ENCODE results near the gene DCC. TPM values are rescaled to one million over a fixed set of nuclear protein-coding genes. Genes with fewer than 3 reads are reported as not detected.

Gene DCC
- total RNA-seq, 4 donors from 2014 or later, result 0.94 TPM; not detected in 3

- H3K36me3 ChIP-seq, result no peaks in the 10 kb centered on the region
- no peak overlapping the region for H3K27ac ChIP-seq
- H3K4me3 ChIP-seq (replicated peaks in 1 of 3), result no peak overlapping the region
- no peaks in the 10 kb centered on the region for H3K27me3 ChIP-seq
- TF ChIP-seq POLR2A (IDR thresholded peaks at IDR 0.05), result no peak
- TF ChIP-seq CTCF (IDR thresholded peaks at IDR 0.05), result no peak
- DNase-seq, result no peak
- no peaks in the 10 kb centered on the region for H3K9me3 ChIP-seq
- intact Hi-C loops (cut with DNase I), result no loop called here
- no peaks in the 10 kb centered on the region for H3K4me1 ChIP-seq
- 97% methylated on average over 6 of the region's 6 CpGs for WGBS, 2 donors
Measured at GRCh38 chr18:52937840-52938239, 597.8 kb downstream of the DCC start.

- intact Hi-C loops (cut with DNase I), result no loop called here
- WGBS, 2 donors, result 6 to 19% methylated on average over 2 of the region's 2 CpGs
- Histone ChIP-seq H3K4me1 (peaks cover 0 to 5% of the 10 kb centered on the region in 2 donors), H3K36me3 (no peaks in the 10 kb centered on the region), H3K27ac (no peak overlapping the region), H3K27me3 (no peaks in the 10 kb centered on the region), H3K9me3 (no peaks in the 10 kb centered on the region), H3K4me3 (replicated peaks in 1 of 3) (no peak overlapping the region)
- no peak for DNase-seq
- TF ChIP-seq POLR2A (IDR thresholded peaks at IDR 0.05) (no peak), CTCF (IDR thresholded peaks at IDR 0.05) (no peak)
Measured at GRCh38 chr18:52945552-52945951, 605.6 kb downstream of the DCC start.

- no peak overlapping the region for H3K27ac ChIP-seq
- peaks cover 0 to 5% of the 10 kb centered on the region in 2 donors for H3K4me1 ChIP-seq
- no peaks in the 10 kb centered on the region for H3K27me3 ChIP-seq
- H3K36me3 ChIP-seq, result no peaks in the 10 kb centered on the region
- no peak for DNase-seq
- intact Hi-C loops (cut with DNase I), result no loop called here
- no peak overlapping the region for H3K4me3 ChIP-seq (replicated peaks in 1 of 3)
- TF ChIP-seq CTCF (IDR thresholded peaks at IDR 0.05) (no peak), POLR2A (IDR thresholded peaks at IDR 0.05) (no peak)
- 3 to 46% methylated on average over 1 of the region's 1 CpG for WGBS, 2 donors
- no peaks in the 10 kb centered on the region for H3K9me3 ChIP-seq
Measured at GRCh38 chr18:52948868-52949444, 609.0 kb downstream of the DCC start.

GRCh38 chr18:52950155-52950554 is 610.2 kb downstream of the DCC start:
- intact Hi-C loops (cut with DNase I), result no loop called here
- Histone ChIP-seq H3K4me1 (peaks cover 0 to 5% of the 10 kb centered on the region in 2 donors), H3K4me3 (replicated peaks in 1 of 3) (no peak overlapping the region), H3K9me3 (no peaks in the 10 kb centered on the region), H3K27ac (no peak overlapping the region), H3K36me3 (no peaks in the 10 kb centered on the region), H3K27me3 (no peaks in the 10 kb centered on the region)
- DNase-seq, result no peak
- no peak for TF ChIP-seq POLR2A (IDR thresholded peaks at IDR 0.05)
- TF ChIP-seq CTCF (IDR thresholded peaks at IDR 0.05), result no peak

GRCh38 chr18:52953387-52953786 is 613.4 kb downstream of the DCC start:
- H3K36me3 ChIP-seq, result no peaks in the 10 kb centered on the region
- H3K27me3 ChIP-seq, result no peaks in the 10 kb centered on the region
- TF ChIP-seq POLR2A (IDR thresholded peaks at IDR 0.05) (no peak), CTCF (IDR thresholded peaks at IDR 0.05) (no peak)
- H3K4me3 ChIP-seq (replicated peaks in 1 of 3), result no peak overlapping the region
- intact Hi-C loops (cut with DNase I), result no loop called here
- H3K27ac ChIP-seq, result no peak overlapping the region
- H3K4me1 ChIP-seq, result peaks cover 0 to 5% of the 10 kb centered on the region in 2 donors
- no peaks in the 10 kb centered on the region for H3K9me3 ChIP-seq
- 79 to 97% methylated on average over 3 of the region's 3 CpGs for WGBS, 2 donors
- DNase-seq, result no peak

All from thyroid gland (tissue), 4 donors.